ENCODE results near the gene GCN1. TPM values are rescaled to one million over a fixed set of nuclear protein-coding genes. Genes with fewer than 3 reads are reported as not detected.

GCN1 gene
- total RNA-seq, 1 donor from 2014 or later, result 134 TPM

DNA sequence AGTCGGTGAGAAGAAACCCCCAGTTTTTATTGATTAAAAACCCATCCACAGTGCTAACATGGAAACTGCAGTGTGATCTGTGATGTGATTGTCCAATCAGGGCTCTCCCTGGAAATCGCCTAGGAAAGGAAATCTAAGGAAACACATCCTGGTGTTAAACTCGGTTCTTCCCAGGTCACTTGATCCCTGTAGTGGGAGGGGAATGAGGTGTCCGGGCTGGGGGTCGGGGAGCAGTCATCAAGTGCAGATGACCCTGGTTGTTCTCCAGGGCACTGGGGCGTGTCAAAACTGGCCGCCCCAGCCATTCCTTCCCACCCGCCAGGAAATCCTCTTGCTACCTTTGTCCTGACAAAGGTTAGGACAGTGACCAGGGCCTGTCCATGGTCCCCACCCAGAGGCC, 98.8 kb downstream of the GCN1 start:
- no peak for DNase-seq (ENCODE audit: low spot score in 2 of 2, unreplicated experiment in 2 of 2)
- no peaks in the 10 kb centered on the region for H3K27me3 Mint-ChIP-seq (ENCODE audit: low read depth)
- no peak overlapping the region for H3K4me3 Mint-ChIP-seq
- TF ChIP-seq, protein P1, sequence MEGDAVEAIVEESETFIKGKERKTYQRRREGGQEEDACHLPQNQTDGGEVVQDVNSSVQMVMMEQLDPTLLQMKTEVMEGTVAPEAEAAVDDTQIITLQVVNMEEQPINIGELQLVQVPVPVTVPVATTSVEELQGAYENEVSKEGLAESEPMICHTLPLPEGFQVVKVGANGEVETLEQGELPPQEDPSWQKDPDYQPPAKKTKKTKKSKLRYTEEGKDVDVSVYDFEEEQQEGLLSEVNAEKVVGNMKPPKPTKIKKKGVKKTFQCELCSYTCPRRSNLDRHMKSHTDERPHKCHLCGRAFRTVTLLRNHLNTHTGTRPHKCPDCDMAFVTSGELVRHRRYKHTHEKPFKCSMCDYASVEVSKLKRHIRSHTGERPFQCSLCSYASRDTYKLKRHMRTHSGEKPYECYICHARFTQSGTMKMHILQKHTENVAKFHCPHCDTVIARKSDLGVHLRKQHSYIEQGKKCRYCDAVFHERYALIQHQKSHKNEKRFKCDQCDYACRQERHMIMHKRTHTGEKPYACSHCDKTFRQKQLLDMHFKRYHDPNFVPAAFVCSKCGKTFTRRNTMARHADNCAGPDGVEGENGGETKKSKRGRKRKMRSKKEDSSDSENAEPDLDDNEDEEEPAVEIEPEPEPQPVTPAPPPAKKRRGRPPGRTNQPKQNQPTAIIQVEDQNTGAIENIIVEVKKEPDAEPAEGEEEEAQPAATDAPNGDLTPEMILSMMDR (IDR thresholded peaks at IDR 0.05; ENCODE audit: unreplicated experiment), result no peak
- H3K9me3 Mint-ChIP-seq, result no peaks in the 10 kb centered on the region
- H3K27ac Mint-ChIP-seq, result no peak overlapping the region
- H3K4me1 Mint-ChIP-seq, result peaks cover 13% of the 10 kb centered on the region
- peaks cover 8% of the 10 kb centered on the region for H3K36me3 Mint-ChIP-seq

GRCh38 chr12:120095331-120095730, 99.2 kb downstream of the GCN1 start:
- H3K4me1 Mint-ChIP-seq, result peaks cover 13% of the 10 kb centered on the region
- peaks cover 8% of the 10 kb centered on the region for H3K36me3 Mint-ChIP-seq
- no peak overlapping the region for H3K4me3 Mint-ChIP-seq
- H3K27me3 Mint-ChIP-seq (ENCODE audit: low read depth), result no peaks in the 10 kb centered on the region
- DNase-seq (ENCODE audit: low spot score in 2 of 2, unreplicated experiment in 2 of 2), result no peak
- TF ChIP-seq, protein P1 (IDR thresholded peaks at IDR 0.05; ENCODE audit: unreplicated experiment), result no peak
- no peak overlapping the region for H3K27ac Mint-ChIP-seq
- no peaks in the 10 kb centered on the region for H3K9me3 Mint-ChIP-seq

DNA sequence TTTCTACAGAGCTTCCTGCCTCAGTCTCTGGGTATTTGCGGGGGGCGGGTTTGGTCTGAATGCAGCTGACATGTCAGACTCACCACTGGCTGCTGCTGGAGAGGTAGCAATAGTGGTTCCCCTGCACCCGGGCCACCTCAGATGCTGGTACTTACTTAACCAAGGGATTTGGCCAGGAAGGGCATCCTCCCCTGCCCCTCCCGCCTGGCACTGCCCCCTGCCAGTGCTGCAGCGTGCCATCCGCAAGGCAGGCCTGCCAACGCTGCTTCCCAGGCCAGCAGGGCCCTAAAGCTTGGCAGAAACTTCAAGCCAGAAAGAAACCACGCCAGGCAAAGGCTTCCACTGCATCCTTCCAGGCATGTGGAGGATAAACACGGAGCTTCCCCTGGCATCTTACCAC, 100.0 kb downstream of the GCN1 start:
- no peak for DNase-seq (ENCODE audit: low spot score in 2 of 2, unreplicated experiment in 2 of 2)
- TF ChIP-seq, protein P1 (IDR thresholded peaks at IDR 0.05; ENCODE audit: unreplicated experiment), result no peak
- H3K4me3 Mint-ChIP-seq, result no peak overlapping the region

GRCh38 chr12:120093592-120094355, 100.7 kb downstream of the GCN1 start:
- Mint-ChIP-seq H3K27ac (peak overlapping the region; percentile 79), H3K9me3 (no peaks in the 10 kb centered on the region), H3K4me3 (no peak overlapping the region), H3K27me3 (ENCODE audit: low read depth) (no peaks in the 10 kb centered on the region), H3K36me3 (peaks cover 8% of the 10 kb centered on the region), H3K4me1 (peaks cover 13% of the 10 kb centered on the region)
- TF ChIP-seq, protein P1 (IDR thresholded peaks at IDR 0.05; ENCODE audit: unreplicated experiment), result no peak
- peak in 1 of 2 experiments; percentile 59 for DNase-seq (ENCODE audit: low spot score in 2 of 2, unreplicated experiment in 2 of 2)

More for the DNA sequence above, 100.0 kb downstream of the GCN1 start:
- H3K9me3 Mint-ChIP-seq, result no peaks in the 10 kb centered on the region
- H3K4me1 Mint-ChIP-seq, result peaks cover 13% of the 10 kb centered on the region
- no peak overlapping the region for H3K27ac Mint-ChIP-seq
- H3K36me3 Mint-ChIP-seq, result peaks cover 8% of the 10 kb centered on the region
- H3K27me3 Mint-ChIP-seq (ENCODE audit: low read depth), result no peaks in the 10 kb centered on the region

GRCh38 chr12:120093336-120093591, 101.3 kb downstream of the GCN1 start:
- DNase-seq (ENCODE audit: low spot score in 2 of 2, unreplicated experiment in 2 of 2), result no peak
- peaks cover 13% of the 10 kb centered on the region for H3K4me1 Mint-ChIP-seq
- H3K36me3 Mint-ChIP-seq, result peaks cover 8% of the 10 kb centered on the region
- no peaks in the 10 kb centered on the region for H3K27me3 Mint-ChIP-seq (ENCODE audit: low read depth)
- no peak overlapping the region for H3K27ac Mint-ChIP-seq
- no peak overlapping the region for H3K4me3 Mint-ChIP-seq
- H3K9me3 Mint-ChIP-seq, result no peaks in the 10 kb centered on the region
- TF ChIP-seq, protein P1 (IDR thresholded peaks at IDR 0.05; ENCODE audit: unreplicated experiment), result no peak
